CD8-positive, alpha-beta memory T cell (primary cell): Measurements from ENCODE around the gene RBBP6. TPM values are rescaled to one million over a fixed set of nuclear protein-coding genes. Genes with fewer than 3 reads are reported as not detected.

Experiments
- CTCF ChIA-PET: fragments of 350-600 bp; sonication (Branson Sonifier 250); formaldehyde crosslinking; loops from one replicate; lab custom pipeline; 2021; ENCODE audit warnings: antibody characterized with exemption; lab: Charles Lee
- POLR2A ChIA-PET: fragments of 350-600 bp; sonication (Branson Sonifier 250); formaldehyde crosslinking; loops from one replicate; lab custom pipeline; 2021; ENCODE audit warnings: antibody characterized with exemption; lab: Charles Lee
- DNase-seq, 5 donors: peaks; one replicate each; pipeline versions ENCODE4 v3.0.0 to v3.0.0-alpha.2; 2020 to 2022; ENCODE audit warnings: mixed read lengths in 1 of 5
- H3K27ac ChIP-seq: one replicate; pipeline ENCODE4 v1.7.0; 2013; ENCODE audit warnings: low read depth, mild to moderate bottlenecking, low read length, moderate library complexity
- H3K27me3 ChIP-seq: 2 replicates; pipeline ENCODE4 v1.7.0; 2013; ENCODE audit warnings: low read length, mild to moderate bottlenecking; ENCODE audit not compliant: insufficient read depth, poor library complexity, severe bottlenecking
- H3K36me3 ChIP-seq: 2 replicates; pipeline ENCODE4 v1.7.0; 2013; ENCODE audit warnings: mild to moderate bottlenecking, low read length, moderate library complexity; ENCODE audit not compliant: insufficient read depth
- H3K4me1 ChIP-seq: 2 replicates; pipeline ENCODE4 v1.7.0; 2013; ENCODE audit warnings: mild to moderate bottlenecking, low read length, moderate library complexity; ENCODE audit not compliant: insufficient read depth
- H3K4me3 ChIP-seq: 2 replicates; pipeline ENCODE4 v1.7.0; 2013; ENCODE audit warnings: mild to moderate bottlenecking, low read length
- H3K9me3 ChIP-seq: 2 replicates; pipeline ENCODE4 v1.7.0; 2013; ENCODE audit warnings: mild to moderate bottlenecking, low read length
- H3K27ac Mint-ChIP-seq, 8 donors: one replicate each; pipeline ENCODE4 v1.8.0; 2020 to 2021; ENCODE audit warnings: mixed read lengths in 8 of 8, mild to moderate bottlenecking in 6 of 8, inconsistent platforms in 3 of 8, moderate library complexity in 3 of 8
- H3K27me3 Mint-ChIP-seq, 2 donors: one replicate each; pipeline ENCODE4 v1.8.0; 2020 to 2021; ENCODE audit warnings: mixed read lengths in 2 of 2, mild to moderate bottlenecking in 1 of 2, moderate library complexity in 1 of 2
- H3K36me3 Mint-ChIP-seq, 3 donors: one replicate each; pipeline ENCODE4 v1.8.0; 2020 to 2021; ENCODE audit warnings: mixed read lengths in 3 of 3, inconsistent platforms in 1 of 3, mild to moderate bottlenecking in 1 of 3
- H3K4me1 Mint-ChIP-seq, 3 donors: one replicate each; pipeline ENCODE4 v1.8.0; 2020 to 2021; ENCODE audit warnings: mixed read lengths in 3 of 3, inconsistent platforms in 1 of 3, mild to moderate bottlenecking in 1 of 3
- H3K4me3 Mint-ChIP-seq, 7 donors: one replicate each; pipeline ENCODE4 v1.8.0; 2020 to 2021; ENCODE audit warnings: mixed read lengths in 7 of 7, mild to moderate bottlenecking in 6 of 7, moderate library complexity in 4 of 7, inconsistent platforms in 2 of 7
- H3K9me3 Mint-ChIP-seq, 5 donors: one replicate each; pipeline ENCODE4 v1.8.0; 2020 to 2022; ENCODE audit warnings: mixed read lengths in 5 of 5, mild to moderate bottlenecking in 3 of 5, moderate library complexity in 2 of 5, inconsistent platforms in 1 of 5
- polyA plus RNA-seq: library from polyadenylated mRNA; unstranded; fragments of 300-500 nt; fragmentation: Illumina TruSeq; gene quantifications from one replicate; pipeline ENCODE4 v1.2.3, GENCODE V29; 2021
- total RNA-seq, 2 experiments: library from RNA; stranded (reverse); gene quantifications; one replicate each; pipeline ENCODE4 v1.2.3, GENCODE V29; 2021

Gene RBBP6
- total and polyA plus RNA-seq, 3 experiments from 2014 or later = 27.2 to 66.0 (median 61.9) TPM

DNA sequence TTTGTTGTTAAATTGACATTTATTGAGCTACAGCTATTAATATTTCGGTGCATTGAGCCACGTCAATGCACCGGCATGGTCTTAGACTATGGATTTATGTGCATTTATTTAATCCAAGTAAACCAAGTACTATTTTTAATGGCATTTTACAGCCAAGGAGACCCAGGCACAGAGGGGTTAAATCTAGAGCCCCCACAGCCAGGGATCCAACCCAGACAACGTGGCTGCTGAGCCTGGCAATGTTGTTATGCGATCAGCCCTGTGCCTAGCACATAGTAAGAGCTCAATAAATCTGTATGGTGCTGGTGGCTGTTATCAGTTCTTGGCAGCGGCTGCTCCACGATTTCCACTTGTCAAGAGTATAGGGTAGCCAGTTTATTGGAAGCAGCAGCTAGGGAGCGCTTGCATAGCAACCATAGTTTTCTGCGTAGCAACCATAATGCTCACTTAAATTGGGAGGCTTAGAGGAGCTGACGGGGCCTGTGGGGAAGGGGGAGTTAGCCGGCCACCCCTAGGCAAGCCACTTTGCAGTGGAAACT is 541 bp upstream of the RBBP6 start:
- no peaks in the 10 kb centered on the region for H3K9me3 Mint-ChIP-seq
- peaks cover 28 to 47% (median 38%) of the 10 kb centered on the region in 3 donors for H3K4me1 Mint-ChIP-seq
- peaks cover 0 to 2% of the 10 kb centered on the region in 2 donors for H3K27me3 Mint-ChIP-seq
- Histone ChIP-seq H3K4me3 (peak overlapping the region; percentile 87), H3K27ac (peak overlapping the region; percentile 94), H3K27me3 (no peaks in the 10 kb centered on the region), H3K4me1 (peaks cover 24% of the 10 kb centered on the region), H3K36me3 (no peaks in the 10 kb centered on the region), H3K9me3 (no peaks in the 10 kb centered on the region)
- ChIA-PET CTCF (interaction anchor here (0.6 to 1.7 kb wide), 5 partner anchors 11 to 149 kb away, joined by 3 to 5 read pairs (median 3); no protein-coding TSS in a partner anchor), POLR2A (interaction anchor here (0.6 to 2.7 kb wide), 4 partner anchors 10 to 191 kb away, joined by 3 to 6 read pairs (median 4); no protein-coding TSS in a partner anchor)
- peaks cover 2 to 30% (median 6%) of the 10 kb centered on the region in 3 donors for H3K36me3 Mint-ChIP-seq
- H3K4me3 Mint-ChIP-seq = peak overlapping the region; percentile 95 to 100 (median 99)
- no peak for DNase-seq
- peak overlapping the region; percentile 90 to 100 (median 100) for H3K27ac Mint-ChIP-seq

DNA sequence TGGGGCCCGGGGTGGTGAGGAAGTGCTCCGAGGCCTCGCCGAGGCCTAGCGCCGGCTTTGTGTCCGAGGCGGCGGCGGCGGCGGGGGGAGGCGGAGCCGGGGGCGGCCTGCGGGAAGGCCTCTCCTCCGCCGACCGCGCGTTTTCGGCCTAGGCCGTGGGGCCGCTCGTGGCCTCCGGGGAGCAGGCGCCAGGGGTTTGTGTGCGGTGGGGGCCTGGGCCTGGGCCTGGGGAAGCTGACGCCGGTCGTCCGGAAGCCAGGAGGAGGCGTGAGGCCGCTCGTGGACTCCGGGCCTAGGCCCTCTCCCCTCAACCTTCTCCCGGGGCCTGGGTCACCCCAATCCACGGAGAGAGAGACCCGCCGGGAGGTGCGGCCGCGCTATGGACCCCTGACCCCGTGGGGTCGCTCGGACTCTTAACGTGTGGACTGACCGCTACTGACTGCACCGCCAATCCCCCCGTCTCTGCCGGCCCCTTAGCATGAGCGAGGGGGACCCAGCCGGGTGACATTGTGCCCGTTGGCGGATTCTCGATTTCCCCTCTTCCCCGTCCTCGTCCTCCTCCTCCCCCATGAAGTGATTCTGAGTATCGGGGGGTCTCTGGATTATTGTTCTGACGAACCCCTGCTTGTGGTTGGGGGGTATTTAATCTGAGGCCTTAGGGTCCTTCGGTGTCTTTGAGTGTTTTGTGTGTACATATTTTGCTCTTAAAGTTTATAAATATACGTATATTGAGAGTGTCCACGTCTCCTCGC is 660 bp downstream of the RBBP6 start:
- H3K36me3 Mint-ChIP-seq = peaks cover 3 to 39% (median 6%) of the 10 kb centered on the region in 3 donors
- CTCF ChIA-PET = interaction anchor here (1.2 kb wide), 1 partner anchor 23 kb away, joined by 3 read pairs; no protein-coding TSS in a partner anchor
- no peaks in the 10 kb centered on the region for H3K9me3 Mint-ChIP-seq
- peak in 3 of 5 donors; percentile 44 to 74 (median 46) for DNase-seq
- Histone ChIP-seq H3K4me1 (peaks cover 35% of the 10 kb centered on the region), H3K9me3 (no peaks in the 10 kb centered on the region), H3K27me3 (no peaks in the 10 kb centered on the region), H3K36me3 (no peaks in the 10 kb centered on the region), H3K4me3 (peak overlapping the region; percentile 87), H3K27ac (peak overlapping the region; percentile 94)
- H3K4me1 Mint-ChIP-seq = peaks cover 39 to 59% (median 50%) of the 10 kb centered on the region in 3 donors
- H3K4me3 Mint-ChIP-seq = peak overlapping the region; percentile 91 to 100 (median 99)
- H3K27me3 Mint-ChIP-seq = peaks cover 0 to 2% of the 10 kb centered on the region in 2 donors
- peak overlapping the region; percentile 80 to 100 (median 94) for H3K27ac Mint-ChIP-seq
- POLR2A ChIA-PET = interaction anchor here (2.7 kb wide), 1 partner anchor 14 kb away, joined by 6 read pairs; no protein-coding TSS in a partner anchor

DNA sequence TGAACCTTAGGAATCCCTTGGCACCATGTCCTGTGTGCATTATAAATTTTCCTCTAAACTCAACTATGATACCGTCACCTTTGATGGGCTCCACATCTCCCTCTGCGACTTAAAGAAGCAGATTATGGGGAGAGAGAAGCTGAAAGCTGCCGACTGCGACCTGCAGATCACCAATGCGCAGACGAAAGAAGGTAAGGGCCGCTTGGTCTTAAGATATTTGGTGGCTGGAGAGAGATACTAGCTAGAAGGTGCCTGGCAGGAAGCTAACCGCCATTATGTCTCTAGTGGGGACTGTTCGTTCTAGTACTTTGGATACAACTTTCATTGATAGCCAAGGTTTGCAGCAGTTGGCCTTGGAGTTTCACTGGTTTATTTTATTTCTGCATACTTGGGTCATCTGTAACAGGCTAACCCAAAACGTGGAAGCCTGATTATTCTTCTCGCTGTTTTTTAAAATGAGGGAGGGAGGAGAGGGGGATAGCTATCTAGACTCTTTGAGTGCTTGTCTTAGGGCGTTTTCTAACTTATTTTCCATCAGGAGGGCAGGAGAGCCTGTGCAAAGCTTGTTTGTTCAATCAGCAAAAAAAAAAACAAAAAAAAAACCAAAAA is 1.3 kb downstream of the RBBP6 start:
- ChIA-PET CTCF (interaction anchor here (1.2 kb wide), 1 partner anchor 23 kb away, joined by 3 read pairs; no protein-coding TSS in a partner anchor), POLR2A (interaction anchor here (2.7 kb wide), 1 partner anchor 13 kb away, joined by 6 read pairs; no protein-coding TSS in a partner anchor)
- H3K4me1 Mint-ChIP-seq = peaks cover 45 to 66% (median 57%) of the 10 kb centered on the region in 3 donors
- peak in 2 of 5 donors; percentile 14 to 36 for DNase-seq
- H3K27me3 Mint-ChIP-seq = peaks cover 0 to 2% of the 10 kb centered on the region in 2 donors
- Histone ChIP-seq H3K4me1 (peaks cover 41% of the 10 kb centered on the region), H3K27ac (peak overlapping the region; percentile 94), H3K36me3 (no peaks in the 10 kb centered on the region), H3K9me3 (no peaks in the 10 kb centered on the region), H3K4me3 (peak overlapping the region; percentile 87), H3K27me3 (no peaks in the 10 kb centered on the region)
- peaks cover 3 to 44% (median 6%) of the 10 kb centered on the region in 3 donors for H3K36me3 Mint-ChIP-seq
- H3K4me3 Mint-ChIP-seq = peak overlapping the region; percentile 91 to 99 (median 98)
- peak overlapping the region; percentile 80 to 97 (median 94) for H3K27ac Mint-ChIP-seq
- no peaks in the 10 kb centered on the region for H3K9me3 Mint-ChIP-seq

DNA sequence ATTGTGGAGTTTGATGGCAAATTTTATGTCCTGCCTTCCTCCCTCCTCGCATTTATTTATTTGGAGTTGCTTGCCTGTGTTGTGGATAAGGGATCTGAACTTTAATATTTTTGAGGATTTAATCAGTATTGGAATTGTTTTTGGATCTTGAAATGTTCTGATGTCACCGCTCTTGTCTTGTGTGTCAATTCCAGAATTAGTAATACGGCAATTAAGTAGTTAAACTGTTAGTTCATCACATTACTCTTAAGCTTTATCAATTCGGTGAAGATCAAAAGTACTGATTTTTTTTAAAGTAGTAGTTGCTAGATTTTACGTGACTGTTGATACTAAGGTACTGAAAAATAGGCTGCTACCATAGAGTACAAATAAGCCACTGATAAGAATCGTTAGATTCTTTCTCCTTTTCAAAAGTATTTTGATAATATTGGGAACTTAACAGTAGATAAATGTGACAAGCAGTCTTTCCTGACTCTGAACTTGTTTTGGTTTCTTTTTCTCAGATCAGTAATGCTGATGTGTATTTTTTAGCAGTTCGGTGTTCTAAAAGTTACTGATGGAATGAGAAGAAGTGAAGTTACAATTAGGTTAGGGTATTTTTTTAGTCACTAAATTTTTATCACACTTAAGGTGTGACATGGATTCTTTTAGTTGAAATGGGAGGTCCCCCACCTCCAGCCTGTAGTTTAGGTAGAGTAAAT is 2.0 kb downstream of the RBBP6 start:
- Mint-ChIP-seq H3K9me3 (no peaks in the 10 kb centered on the region), H3K27me3 (peaks cover 0 to 2% of the 10 kb centered on the region in 2 donors), H3K4me3 (peak overlapping the region; percentile 91 to 99 (median 98)), H3K4me1 (peaks cover 48 to 73% (median 63%) of the 10 kb centered on the region in 3 donors), H3K36me3 (peaks cover 5 to 50% (median 6%) of the 10 kb centered on the region in 3 donors), H3K27ac (peak overlapping the region; percentile 16 to 97 (median 94))
- peak in 1 of 5 donors; percentile 11 for DNase-seq
- POLR2A ChIA-PET = interaction anchor here (2.7 kb wide), 1 partner anchor 13 kb away, joined by 6 read pairs; no protein-coding TSS in a partner anchor
- H3K27ac ChIP-seq = peak overlapping the region; percentile 94
- CTCF ChIA-PET = interaction anchor here (1.2 kb wide), 1 partner anchor 24 kb away, joined by 3 read pairs; no protein-coding TSS in a partner anchor
- H3K4me1 ChIP-seq = peaks cover 41% of the 10 kb centered on the region
- H3K36me3 ChIP-seq = no peaks in the 10 kb centered on the region
- H3K27me3 ChIP-seq = no peaks in the 10 kb centered on the region
- peak overlapping the region; percentile 87 for H3K4me3 ChIP-seq
- no peaks in the 10 kb centered on the region for H3K9me3 ChIP-seq

DNA sequence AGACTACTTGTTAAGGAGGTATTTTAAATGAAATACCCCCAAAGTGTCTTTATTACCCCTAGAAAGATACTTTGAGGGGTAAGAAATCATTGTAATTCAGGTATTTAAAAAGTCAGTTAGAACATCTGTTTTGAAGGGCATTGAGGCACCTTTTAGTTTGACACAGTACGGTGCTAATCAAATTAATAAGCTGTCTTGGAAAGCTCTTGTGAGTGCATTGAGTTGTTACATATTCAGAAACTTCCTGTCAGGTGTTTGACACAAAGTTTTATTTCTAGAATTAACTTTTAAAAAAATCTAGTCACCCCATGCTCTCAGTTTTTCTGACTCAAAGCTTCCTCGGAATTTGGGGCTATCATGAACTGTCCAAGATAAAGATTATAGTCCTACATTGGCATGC is 4.6 kb downstream of the RBBP6 start:
- H3K27me3 Mint-ChIP-seq = peaks cover 0 to 2% of the 10 kb centered on the region in 2 donors
- no peak overlapping the region for H3K27ac ChIP-seq
- peak overlapping the region in 4 of 8 donors; percentile 43 to 57 (median 52) for H3K27ac Mint-ChIP-seq
- ChIA-PET POLR2A (no interaction called here), CTCF (no interaction called here)
- H3K4me3 ChIP-seq = no peak overlapping the region
- H3K9me3 Mint-ChIP-seq = no peaks in the 10 kb centered on the region
- H3K4me1 ChIP-seq = peaks cover 34% of the 10 kb centered on the region
- no peaks in the 10 kb centered on the region for H3K9me3 ChIP-seq
- peaks cover 6 to 69% (median 11%) of the 10 kb centered on the region in 3 donors for H3K36me3 Mint-ChIP-seq
- no peak for DNase-seq
- H3K27me3 ChIP-seq = no peaks in the 10 kb centered on the region
- peak overlapping the region; percentile 54 to 99 (median 79) for H3K4me3 Mint-ChIP-seq
- peaks cover 9% of the 10 kb centered on the region for H3K36me3 ChIP-seq
- H3K4me1 Mint-ChIP-seq = peaks cover 54 to 84% (median 75%) of the 10 kb centered on the region in 3 donors

DNA sequence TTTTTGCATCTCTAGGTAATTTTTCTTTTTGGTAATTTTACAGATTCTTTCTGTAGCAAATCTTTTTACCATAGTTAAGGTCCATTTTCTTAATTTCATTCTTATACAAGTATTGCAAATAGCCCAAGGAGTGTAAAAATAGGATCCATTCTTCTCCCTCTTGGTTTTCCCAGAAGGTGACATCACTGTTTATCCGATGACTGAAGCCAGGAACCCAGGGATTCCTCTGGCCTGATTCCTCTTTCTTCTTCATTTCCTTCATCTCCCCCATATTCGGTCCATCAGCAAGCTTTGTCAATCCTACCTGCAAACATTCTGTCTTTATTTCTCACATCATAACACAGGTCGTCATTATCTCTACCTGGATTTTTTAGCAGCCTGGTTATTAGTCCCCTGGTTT is 5.3 kb downstream of the RBBP6 start:
- H3K27me3 ChIP-seq = no peaks in the 10 kb centered on the region
- no peaks in the 10 kb centered on the region for H3K27me3 Mint-ChIP-seq
- peak overlapping the region; percentile 13 to 99 (median 54) for H3K4me3 Mint-ChIP-seq
- no peak overlapping the region for H3K27ac ChIP-seq
- ChIA-PET POLR2A (no interaction called here), CTCF (no interaction called here)
- peaks cover 15% of the 10 kb centered on the region for H3K36me3 ChIP-seq
- peak overlapping the region in 5 of 8 donors; percentile 1 to 66 (median 43) for H3K27ac Mint-ChIP-seq
- peaks cover 4 to 70% (median 11%) of the 10 kb centered on the region in 3 donors for H3K36me3 Mint-ChIP-seq
- H3K4me1 Mint-ChIP-seq = peaks cover 60 to 84% (median 82%) of the 10 kb centered on the region in 3 donors
- no peaks in the 10 kb centered on the region for H3K9me3 Mint-ChIP-seq
- H3K4me1 ChIP-seq = peaks cover 36% of the 10 kb centered on the region
- no peak for DNase-seq
- no peak overlapping the region for H3K4me3 ChIP-seq
- H3K9me3 ChIP-seq = no peaks in the 10 kb centered on the region

DNA sequence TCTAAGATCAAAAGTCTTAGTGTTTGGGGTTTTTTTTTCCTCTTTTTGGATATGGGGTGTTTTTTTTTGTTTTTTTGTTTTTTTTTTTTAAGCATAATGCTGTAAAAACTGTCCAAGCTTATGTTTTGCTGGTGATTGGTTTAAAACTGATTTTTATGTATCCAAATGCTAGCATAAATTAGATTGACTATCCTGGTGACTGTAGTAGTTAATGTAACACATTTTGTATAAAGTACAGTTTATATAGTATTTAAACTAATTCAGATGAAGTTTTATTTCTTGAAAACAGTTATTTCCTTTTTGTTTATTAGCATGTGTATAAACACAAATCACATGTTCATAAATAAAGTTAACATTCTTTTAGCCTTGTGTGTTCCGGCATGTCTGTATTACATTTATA is 10.9 kb downstream of the RBBP6 start:
- peaks cover 0 to 78% (median 12%) of the 10 kb centered on the region in 3 donors for H3K36me3 Mint-ChIP-seq
- H3K9me3 ChIP-seq = no peaks in the 10 kb centered on the region
- no peak overlapping the region for H3K4me3 ChIP-seq
- DNase-seq = no peak
- peaks cover 52 to 82% (median 74%) of the 10 kb centered on the region in 3 donors for H3K4me1 Mint-ChIP-seq
- peaks cover 27% of the 10 kb centered on the region for H3K36me3 ChIP-seq
- no peaks in the 10 kb centered on the region for H3K27me3 ChIP-seq
- H3K4me1 ChIP-seq = peaks cover 14% of the 10 kb centered on the region
- H3K27ac ChIP-seq = no peak overlapping the region
- no peaks in the 10 kb centered on the region for H3K27me3 Mint-ChIP-seq
- H3K9me3 Mint-ChIP-seq = no peaks in the 10 kb centered on the region
- peak overlapping the region in 1 of 7 donors; percentile 1 for H3K4me3 Mint-ChIP-seq
- ChIA-PET POLR2A (interaction anchor here (0.6 kb wide), 1 partner anchor 20 kb away, joined by 3 read pairs; no protein-coding TSS in a partner anchor), CTCF (interaction anchor here (1.5 kb wide), 1 partner anchor 33 kb away, joined by 5 read pairs; no protein-coding TSS in a partner anchor)
- peak overlapping the region in 5 of 8 donors; percentile 18 to 46 (median 31) for H3K27ac Mint-ChIP-seq
